ENCODE results near the gene KCTD15. TPM values are rescaled to one million over a fixed set of nuclear protein-coding genes. Genes with fewer than 3 reads are reported as not detected.
A peak's percentile ranks its signal among the peaks of the same experiment; 100 is the strongest.

The KCTD15 gene
- total RNA-seq, 1 experiment from 2014 or later: 59.9 TPM

- Histone ChIP-seq H2BK12ac (ENCODE audit: insufficient read length, low read depth, low read length) (no peak overlapping the region), H2AK5ac (ENCODE audit: insufficient read length, low read length) (no peak overlapping the region), H2BK5ac (ENCODE audit: insufficient read length, low read length) (no peak overlapping the region), H4K20me1 (ENCODE audit: control insufficient read depth, insufficient read depth, insufficient read length) (no peaks in the 10 kb centered on the region), H3K79me1 (ENCODE audit: insufficient read depth, low read depth, low read length, poor library complexity, severe bottlenecking) (no peaks in the 10 kb centered on the region), H3K23ac (ENCODE audit: insufficient read length, low read depth, low read length) (no peak overlapping the region), H3K27ac (ENCODE audit: insufficient read length, low read depth, low read length) (no peak overlapping the region), H3K9me3 (ENCODE audit: control insufficient read depth, low read depth, low read length) (no peaks in the 10 kb centered on the region), H2AFZ (ENCODE audit: low read length) (no peak overlapping the region), H3K23me2 (ENCODE audit: insufficient read length, low read depth, low read length, poor library complexity, severe bottlenecking) (peaks cover 11% of the 10 kb centered on the region), H3K4ac (ENCODE audit: low read depth, low read length) (no peak overlapping the region), H4K5ac (ENCODE audit: insufficient read length, low read depth, low read length) (no peak overlapping the region), H2BK20ac (ENCODE audit: low read depth, low read length, poor library complexity, severe bottlenecking) (no peak overlapping the region), H4K91ac (ENCODE audit: insufficient read length, low read depth, low read length) (no peak overlapping the region), H4K8ac (replicated peaks; ENCODE audit: insufficient read length, low read depth, low read length) (no peak overlapping the region), H3T11ph (ENCODE audit: low read length) (no peak overlapping the region), H3K56ac (ENCODE audit: insufficient read length, low read depth, low read length) (no peak overlapping the region), H3K9ac (ENCODE audit: extremely low read depth, insufficient read length, low read length) (no peak overlapping the region), H2BK15ac (ENCODE audit: low read depth, low read length) (no peak overlapping the region), H3K4me1 (ENCODE audit: insufficient read depth, low read length) (peaks cover 6% of the 10 kb centered on the region; the same call in 1 of the 2 replicates), H3K27me3 (ENCODE audit: insufficient read depth, low read length) (no peaks in the 10 kb centered on the region), H3K4me2 (ENCODE audit: insufficient read depth, insufficient read length, low read length) (peak overlapping the region; percentile 80), H3K79me2 (ENCODE audit: insufficient read depth, low read length) (no peaks in the 10 kb centered on the region), H3K14ac (ENCODE audit: insufficient read depth, low read length) (peak overlapping the region; percentile 6; the same call in 1 of the 2 replicates), H2BK120ac (ENCODE audit: low read depth, low read length, poor library complexity, severe bottlenecking) (no peak overlapping the region), H3K18ac (ENCODE audit: insufficient read length, low read depth, low read length) (no peak overlapping the region)
- no CpG with 5 or more reads among the region's 5 CpGs for WGBS (ENCODE audit: extremely low coverage, insufficient read length, low lambda C conversion rate)
- no peak for TF ChIP-seq CTCF (conservative IDR thresholded peaks at IDR 0.05)
- Mint-ChIP-seq H3K27ac (peak overlapping the region in 2 of 3 experiments; percentile 55 to 61; a peak in 3 of 7 replicates), H3K4me3 (peak overlapping the region; percentile 77 to 90), H3K27me3 (ENCODE audit: low read depth) (no peaks in the 10 kb centered on the region; the same call in 1 of the 2 replicates), H3K36me3 (ENCODE audit: insufficient read depth in 1 of 3, low read depth in 3 of 3) (peaks cover 15 to 51% (median 42%) of the 10 kb centered on the region in 3 experiments; a peak in 6 of 7 replicates), H3K9me3 (no peaks in the 10 kb centered on the region), H3K4me1 (peaks cover 22 to 31% of the 10 kb centered on the region in 2 experiments)
- DNase-seq: peak; percentile 58
Observed at GRCh38 chr19:33799476-33799875, 2.8 kb downstream of the KCTD15 start.

Measured in H9 (cell line).